ENCODE measurements around the gene DENND4A.
"Not testable (repeated sequence)": the region's sequence is repeated elsewhere in the genome, so short reads cannot be mapped to it uniquely, and the experiment has no call there.

The DENND4A gene

DNA sequence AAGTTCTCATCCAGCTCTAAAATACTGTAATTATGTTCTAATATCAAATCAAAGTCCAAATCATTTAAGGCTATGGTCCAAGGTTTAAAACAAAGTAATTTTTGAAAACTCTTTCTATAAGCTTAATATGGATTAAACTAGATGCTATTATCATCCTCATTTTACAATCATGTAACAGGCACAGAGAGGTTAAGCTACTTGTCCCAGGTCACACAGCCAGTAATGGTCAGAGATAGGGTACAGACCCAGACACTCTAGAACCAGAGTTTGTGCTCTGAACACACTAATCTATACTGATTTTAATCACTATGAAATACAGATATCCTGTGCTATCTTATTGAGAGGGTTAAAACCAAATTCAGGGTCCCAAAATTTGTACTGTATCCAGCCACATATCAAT lies 44.8 kb downstream of the DENND4A start:
- Histone ChIP-seq H3K4me1 (ENCODE audit: control insufficient read depth, insufficient read depth, low read length) (no peaks in the 10 kb centered on the region), H3K4me3 (ENCODE audit: low read depth, low read length) (no peak overlapping the region), H3K27ac (ENCODE audit: low read depth, low read length) (no peak overlapping the region), H3K9ac (ENCODE audit: low read depth, low read length) (no peak overlapping the region), H3K36me3 (ENCODE audit: control insufficient read depth, insufficient read depth, low read length) (no peaks in the 10 kb centered on the region), H3K9me3 (ENCODE audit: control insufficient read depth, insufficient read depth, low read length) (no peaks in the 10 kb centered on the region), H3K27me3 (ENCODE audit: control insufficient read depth, insufficient read depth, low read length) (no peaks in the 10 kb centered on the region)

DNA sequence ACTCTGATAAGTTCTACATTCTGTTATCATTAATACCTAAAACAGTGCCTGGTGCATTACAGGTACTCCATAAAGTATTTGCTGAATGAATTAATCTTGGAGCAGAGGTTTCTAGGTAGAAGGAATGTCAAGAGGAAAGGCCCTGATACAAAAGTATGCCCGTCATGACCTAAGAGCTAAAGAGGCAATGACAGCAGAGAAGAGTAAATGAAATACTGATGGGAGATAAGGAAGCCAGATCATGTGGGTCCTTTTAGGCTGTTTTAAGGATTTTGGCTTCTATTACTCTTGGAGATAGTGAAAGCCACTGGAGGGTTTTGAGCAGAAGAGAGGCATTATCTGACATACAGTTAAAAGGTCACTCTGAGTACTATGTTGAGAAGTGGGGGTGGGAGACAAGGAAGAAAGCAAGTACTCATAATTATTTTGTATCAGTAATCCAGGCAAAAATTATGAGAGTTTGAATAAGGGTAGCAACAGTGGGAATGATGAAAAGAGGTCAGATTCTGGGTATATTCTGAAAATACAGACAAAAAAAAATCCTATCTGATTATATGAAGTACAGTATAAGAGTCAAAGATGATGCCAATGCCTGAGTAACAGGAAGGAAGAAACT lies 48.3 kb downstream of the DENND4A start:
- no peaks in the 10 kb centered on the region for H3K27me3 ChIP-seq (ENCODE audit: control insufficient read depth, insufficient read depth, low read length)
- no peaks in the 10 kb centered on the region for H3K36me3 ChIP-seq (ENCODE audit: control insufficient read depth, insufficient read depth, low read length)
- H3K9me3 ChIP-seq (ENCODE audit: control insufficient read depth, insufficient read depth, low read length): no peaks in the 10 kb centered on the region
- no peak overlapping the region for H3K4me3 ChIP-seq (ENCODE audit: low read depth, low read length)
- no peak overlapping the region for H3K27ac ChIP-seq (ENCODE audit: low read depth, low read length)
- no peak overlapping the region for H3K9ac ChIP-seq (ENCODE audit: low read depth, low read length)
- H3K4me1 ChIP-seq (ENCODE audit: control insufficient read depth, insufficient read depth, low read length): no peaks in the 10 kb centered on the region

DNA sequence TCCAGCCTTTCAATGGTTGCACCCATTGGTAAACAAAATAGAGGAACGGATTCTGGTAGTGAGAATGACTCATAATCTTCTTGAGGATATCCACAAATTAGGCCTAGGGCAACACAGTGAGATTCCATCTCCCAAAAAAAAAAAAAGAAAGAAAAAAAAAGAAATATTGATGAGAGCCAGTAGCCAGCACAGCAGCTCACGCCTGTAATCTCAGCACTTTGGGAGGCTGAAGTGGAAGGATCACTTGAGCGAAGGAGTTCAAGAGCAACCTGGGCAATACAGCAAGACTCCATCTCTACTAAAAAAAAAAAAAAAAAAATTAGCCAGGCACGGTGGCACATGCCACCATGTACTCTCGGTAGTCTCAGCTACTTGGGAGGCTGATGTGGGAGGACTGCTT lies 51.9 kb downstream of the DENND4A start:
- Histone ChIP-seq H3K4me3 (ENCODE audit: low read depth, low read length) (no peak overlapping the region), H3K9me3 (ENCODE audit: control insufficient read depth, insufficient read depth, low read length) (no peaks in the 10 kb centered on the region), H3K36me3 (ENCODE audit: control insufficient read depth, insufficient read depth, low read length) (no peaks in the 10 kb centered on the region), H3K27me3 (ENCODE audit: control insufficient read depth, insufficient read depth, low read length) (no peaks in the 10 kb centered on the region), H3K4me1 (ENCODE audit: control insufficient read depth, insufficient read depth, low read length) (no peaks in the 10 kb centered on the region), H3K27ac (ENCODE audit: low read depth, low read length) (no peak overlapping the region), H3K9ac (ENCODE audit: low read depth, low read length) (no peak overlapping the region)

DNA sequence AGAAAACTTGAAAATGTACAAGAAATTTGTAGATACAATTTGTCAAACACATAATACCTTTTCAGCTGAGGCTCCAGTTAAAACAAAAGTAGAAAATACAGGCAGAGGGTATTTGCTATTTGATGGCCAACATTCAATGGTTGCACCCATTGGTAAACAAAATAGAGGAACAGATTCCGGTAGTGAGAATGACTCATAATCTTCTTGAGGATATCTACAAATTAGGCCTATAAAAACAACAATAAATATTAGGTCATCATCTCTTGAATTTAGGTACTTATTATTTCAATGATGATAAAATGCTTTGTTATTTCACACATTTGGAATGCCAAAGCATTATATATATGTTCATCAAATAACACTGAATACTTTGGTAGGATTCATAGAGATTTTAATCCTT lies 53.4 kb downstream of the DENND4A start:
- Histone ChIP-seq H3K9ac (ENCODE audit: low read depth, low read length) (no peak overlapping the region), H3K27ac (ENCODE audit: low read depth, low read length) (no peak overlapping the region), H3K4me3 (ENCODE audit: low read depth, low read length) (no peak overlapping the region), H3K4me1 (ENCODE audit: control insufficient read depth, insufficient read depth, low read length) (no peaks in the 10 kb centered on the region), H3K36me3 (ENCODE audit: control insufficient read depth, insufficient read depth, low read length) (no peaks in the 10 kb centered on the region), H3K27me3 (ENCODE audit: control insufficient read depth, insufficient read depth, low read length) (no peaks in the 10 kb centered on the region), H3K9me3 (ENCODE audit: control insufficient read depth, insufficient read depth, low read length) (no peaks in the 10 kb centered on the region)

DNA sequence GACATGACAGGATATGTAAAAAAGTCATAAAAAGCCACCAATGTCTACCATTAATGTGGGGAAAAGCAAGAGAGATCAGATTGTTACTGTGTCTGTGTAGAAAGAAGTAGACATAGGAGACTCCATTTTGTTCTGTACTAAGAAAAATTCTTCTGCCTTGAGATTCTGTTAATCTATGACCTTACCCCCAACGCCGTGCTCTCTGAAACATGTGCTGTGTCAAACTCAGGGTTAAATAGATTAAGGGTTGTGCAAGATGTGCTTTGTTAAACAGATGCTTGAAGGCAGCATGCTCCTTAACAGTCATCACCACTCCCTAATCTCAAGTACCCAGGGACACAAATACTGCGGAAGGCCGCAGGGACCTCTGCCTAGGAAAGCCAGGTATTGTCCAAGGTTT lies 58.5 kb downstream of the DENND4A start:
- not testable (repeated sequence) for H3K27ac ChIP-seq (ENCODE audit: low read depth, low read length); H3K36me3 ChIP-seq (ENCODE audit: control insufficient read depth, insufficient read depth, low read length); H3K4me1 ChIP-seq (ENCODE audit: control insufficient read depth, insufficient read depth, low read length); H3K9me3 ChIP-seq (ENCODE audit: control insufficient read depth, insufficient read depth, low read length); H3K4me3 ChIP-seq (ENCODE audit: low read depth, low read length); H3K9ac ChIP-seq (ENCODE audit: low read depth, low read length); H3K27me3 ChIP-seq (ENCODE audit: control insufficient read depth, insufficient read depth, low read length)

DNA sequence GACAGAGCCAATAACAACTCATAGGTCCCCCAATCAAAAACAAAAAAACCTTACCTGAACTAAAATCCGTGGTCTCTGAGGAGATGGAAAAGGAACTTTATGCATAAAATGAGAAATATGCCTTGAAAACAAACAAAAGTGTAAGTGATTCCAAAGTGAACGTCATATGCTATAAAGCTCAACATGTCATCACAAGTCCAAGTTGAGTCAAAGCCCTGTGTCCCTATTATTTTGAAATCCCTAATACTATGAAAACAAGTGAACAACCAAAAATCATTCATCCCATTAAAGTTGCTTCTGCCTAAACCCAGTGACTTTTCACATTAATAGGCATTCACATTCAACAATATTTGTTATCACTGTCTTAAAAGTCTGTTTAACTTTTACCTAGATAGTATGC lies 59.4 kb downstream of the DENND4A start:
- no peak overlapping the region for H3K27ac ChIP-seq (ENCODE audit: low read depth, low read length)
- no peaks in the 10 kb centered on the region; the same call in 1 of the 2 replicates for H3K4me1 ChIP-seq (ENCODE audit: control insufficient read depth, insufficient read depth, low read length)
- no peaks in the 10 kb centered on the region for H3K27me3 ChIP-seq (ENCODE audit: control insufficient read depth, insufficient read depth, low read length)
- H3K9ac ChIP-seq (ENCODE audit: low read depth, low read length): no peak overlapping the region
- H3K4me3 ChIP-seq (ENCODE audit: low read depth, low read length): no peak overlapping the region
- no peaks in the 10 kb centered on the region for H3K36me3 ChIP-seq (ENCODE audit: control insufficient read depth, insufficient read depth, low read length)
- no peaks in the 10 kb centered on the region for H3K9me3 ChIP-seq (ENCODE audit: control insufficient read depth, insufficient read depth, low read length)

DNA sequence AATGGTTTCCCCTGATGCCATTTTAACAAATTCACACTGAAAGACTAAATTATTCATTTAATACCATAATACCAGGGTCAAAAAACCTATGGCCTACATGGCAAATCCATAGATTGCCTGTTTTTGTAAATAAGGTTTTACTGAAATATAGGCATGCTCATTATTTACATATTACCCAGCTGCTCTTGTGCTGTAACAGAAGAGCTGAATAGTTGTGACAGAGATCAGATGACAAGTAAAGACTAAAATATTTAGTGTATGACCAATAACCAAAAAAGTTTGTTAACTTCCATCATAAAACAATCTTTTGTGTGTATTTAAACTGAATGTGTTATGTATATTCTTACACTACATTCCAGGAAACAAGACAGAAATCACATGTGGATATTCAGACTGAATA lies 60.2 kb downstream of the DENND4A start:
- Histone ChIP-seq H3K9me3 (ENCODE audit: control insufficient read depth, insufficient read depth, low read length) (no peaks in the 10 kb centered on the region), H3K9ac (ENCODE audit: low read depth, low read length) (no peak overlapping the region), H3K36me3 (ENCODE audit: control insufficient read depth, insufficient read depth, low read length) (no peaks in the 10 kb centered on the region), H3K27me3 (ENCODE audit: control insufficient read depth, insufficient read depth, low read length) (no peaks in the 10 kb centered on the region), H3K4me3 (ENCODE audit: low read depth, low read length) (no peak overlapping the region), H3K27ac (ENCODE audit: low read depth, low read length) (no peak overlapping the region), H3K4me1 (ENCODE audit: control insufficient read depth, insufficient read depth, low read length) (no peaks in the 10 kb centered on the region; the same call in 1 of the 2 replicates)

DNA sequence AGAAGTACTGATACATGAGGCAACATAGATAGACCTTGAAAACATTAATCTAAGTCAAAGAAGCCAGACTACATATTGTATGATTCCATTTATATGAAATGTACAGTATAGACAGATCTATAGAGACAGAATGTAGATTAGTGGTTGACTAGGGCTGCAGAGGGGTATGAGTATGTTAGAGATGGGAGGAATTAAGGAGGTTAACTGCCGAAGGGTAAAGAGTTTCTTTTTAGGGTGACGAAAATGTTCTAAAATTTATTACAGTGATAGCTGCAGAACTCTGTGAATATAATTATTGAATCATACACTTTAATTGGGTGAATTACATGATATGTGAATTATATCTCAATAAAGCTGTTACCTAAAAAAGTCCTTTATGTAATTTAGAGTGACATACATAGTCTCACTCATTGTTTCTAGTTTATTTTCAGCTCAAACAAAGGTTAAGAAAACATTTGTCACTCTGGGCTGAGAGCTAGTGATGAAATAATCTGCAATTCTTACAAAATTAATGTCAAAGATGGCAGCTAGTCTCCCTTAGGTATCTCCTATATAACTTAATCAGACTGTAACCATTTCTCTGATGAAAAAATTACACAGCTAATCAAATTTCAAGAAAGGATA lies 61.4 kb downstream of the DENND4A start:
- Histone ChIP-seq H3K4me1 (ENCODE audit: control insufficient read depth, insufficient read depth, low read length) (no peaks in the 10 kb centered on the region; the same call in 1 of the 2 replicates), H3K36me3 (ENCODE audit: control insufficient read depth, insufficient read depth, low read length) (no peaks in the 10 kb centered on the region), H3K27me3 (ENCODE audit: control insufficient read depth, insufficient read depth, low read length) (no peaks in the 10 kb centered on the region), H3K27ac (ENCODE audit: low read depth, low read length) (no peak overlapping the region), H3K9me3 (ENCODE audit: control insufficient read depth, insufficient read depth, low read length) (no peaks in the 10 kb centered on the region), H3K9ac (ENCODE audit: low read depth, low read length) (no peak overlapping the region), H3K4me3 (ENCODE audit: low read depth, low read length) (no peak overlapping the region)

DNA sequence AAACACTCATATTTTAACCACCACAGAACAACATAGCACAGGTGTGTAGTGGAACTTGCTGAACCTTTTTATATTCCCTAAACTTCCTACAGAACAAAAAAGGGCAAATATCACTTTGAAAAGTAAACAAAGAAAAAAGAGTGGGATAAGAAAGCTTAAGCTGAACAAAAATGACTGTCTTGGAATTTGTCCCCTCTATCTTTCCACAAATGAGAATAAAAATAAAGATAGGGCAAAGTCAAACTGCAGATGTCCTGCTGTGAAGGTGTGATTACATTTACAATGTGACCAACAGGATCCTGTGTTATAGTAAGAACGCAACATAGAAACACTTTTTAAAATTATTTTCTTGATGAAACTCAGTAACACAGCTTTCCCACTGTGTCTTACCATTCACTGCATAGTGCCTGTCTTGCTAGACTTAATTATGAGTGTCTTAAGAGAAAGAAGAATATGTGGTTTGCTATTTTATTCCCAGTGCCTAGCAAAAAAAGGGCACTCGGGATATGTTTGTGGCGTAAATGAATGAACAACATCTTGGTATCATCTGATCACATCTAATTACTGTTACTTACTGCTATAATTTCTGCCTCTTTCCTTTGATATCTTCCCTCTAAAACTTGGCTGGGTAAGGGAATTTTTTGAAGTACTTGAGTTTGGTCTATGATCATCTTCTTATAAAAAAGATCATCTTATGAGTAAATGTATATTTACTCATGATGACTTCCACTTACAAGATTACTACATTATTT lies 67.5 kb downstream of the DENND4A start:
- Histone ChIP-seq H3K36me3 (ENCODE audit: control insufficient read depth, insufficient read depth, low read length) (no peaks in the 10 kb centered on the region), H3K9ac (ENCODE audit: low read depth, low read length) (no peak overlapping the region), H3K9me3 (ENCODE audit: control insufficient read depth, insufficient read depth, low read length) (no peaks in the 10 kb centered on the region), H3K27me3 (ENCODE audit: control insufficient read depth, insufficient read depth, low read length) (no peaks in the 10 kb centered on the region), H3K4me3 (ENCODE audit: low read depth, low read length) (no peak overlapping the region), H3K27ac (ENCODE audit: low read depth, low read length) (no peak overlapping the region), H3K4me1 (ENCODE audit: control insufficient read depth, insufficient read depth, low read length) (no peaks in the 10 kb centered on the region)

DNA sequence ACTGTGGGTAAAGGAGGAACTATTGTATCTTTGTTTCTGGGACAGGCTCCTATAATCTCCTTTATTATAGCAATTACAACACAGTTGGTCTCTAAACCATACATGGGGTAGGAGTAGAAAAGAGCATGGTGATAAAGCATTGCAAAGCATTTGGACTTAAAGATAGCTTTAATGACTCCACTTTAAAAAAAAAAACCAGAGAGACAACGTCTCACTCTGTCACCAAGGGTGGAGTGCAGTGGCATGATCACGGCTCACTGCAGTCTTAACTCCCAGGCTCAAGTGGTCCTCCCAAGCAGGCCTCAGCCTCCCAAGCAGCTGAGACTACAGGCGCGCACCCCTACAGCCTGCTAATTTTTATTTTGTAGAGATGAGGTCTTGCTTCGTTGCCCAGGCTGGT lies 68.2 kb downstream of the DENND4A start:
- Histone ChIP-seq H3K27me3 (ENCODE audit: control insufficient read depth, insufficient read depth, low read length) (no peaks in the 10 kb centered on the region), H3K36me3 (ENCODE audit: control insufficient read depth, insufficient read depth, low read length) (no peaks in the 10 kb centered on the region), H3K27ac (ENCODE audit: low read depth, low read length) (no peak overlapping the region), H3K4me1 (ENCODE audit: control insufficient read depth, insufficient read depth, low read length) (no peaks in the 10 kb centered on the region), H3K4me3 (ENCODE audit: low read depth, low read length) (no peak overlapping the region), H3K9me3 (ENCODE audit: control insufficient read depth, insufficient read depth, low read length) (no peaks in the 10 kb centered on the region), H3K9ac (ENCODE audit: low read depth, low read length) (no peak overlapping the region)

DNA sequence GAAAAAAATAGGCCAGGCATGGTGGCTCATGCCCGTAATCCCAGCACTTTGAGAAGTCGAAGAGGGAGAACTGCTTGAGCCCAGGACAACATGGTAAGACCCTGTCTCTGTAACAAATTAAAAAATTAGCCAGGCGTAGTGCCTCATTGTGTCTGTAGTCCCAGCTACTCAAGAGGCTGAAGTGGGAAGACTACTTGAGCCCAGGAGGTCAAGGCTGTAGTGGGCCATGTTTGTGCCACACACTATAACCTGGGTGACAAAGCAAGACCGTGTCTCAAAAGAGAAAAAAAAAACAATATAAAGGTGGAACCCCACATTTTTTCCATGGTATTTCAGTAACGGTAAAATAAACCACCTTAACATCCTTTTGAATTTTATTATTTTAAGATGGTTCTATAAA lies 69.9 kb downstream of the DENND4A start:
- Histone ChIP-seq H3K4me3 (ENCODE audit: low read depth, low read length) (no peak overlapping the region), H3K9ac (ENCODE audit: low read depth, low read length) (no peak overlapping the region), H3K27ac (ENCODE audit: low read depth, low read length) (no peak overlapping the region), H3K27me3 (ENCODE audit: control insufficient read depth, insufficient read depth, low read length) (no peaks in the 10 kb centered on the region), H3K36me3 (ENCODE audit: control insufficient read depth, insufficient read depth, low read length) (no peaks in the 10 kb centered on the region), H3K9me3 (ENCODE audit: control insufficient read depth, insufficient read depth, low read length) (no peaks in the 10 kb centered on the region), H3K4me1 (ENCODE audit: control insufficient read depth, insufficient read depth, low read length) (no peaks in the 10 kb centered on the region)
